ENCODE measurements around the gene BIRC3.

The BIRC3 gene

GRCh38 chr11:102317099-102317767, at the start of gene BIRC3:
Gene BIRC3 (plus strand): TSS chr11:102317484. CDS start chr11:102324510, 7,026 bp downstream.
- H3K27ac ChIP-seq: peak within 1 kb of the TSS; percentile 82
- peak; percentile 61 for TF ChIP-seq CTCF (conservative IDR thresholded peaks at IDR 0.05)

GRCh38 chr11:102267609-102268008, 49.7 kb upstream of the BIRC3 start:
- no peak for TF ChIP-seq CTCF (conservative IDR thresholded peaks at IDR 0.05)
- H3K27ac ChIP-seq: peak overlapping the region; percentile 60; the same call in 1 of the 2 replicates

GRCh38 chr11:102268083-102268984, 49.0 kb upstream of the BIRC3 start:
- peak overlapping the region; percentile 60 for H3K27ac ChIP-seq
- peak; percentile 78 for TF ChIP-seq CTCF (conservative IDR thresholded peaks at IDR 0.05)

- TF ChIP-seq CTCF (conservative IDR thresholded peaks at IDR 0.05): peak; percentile 55
- peak overlapping the region; percentile 60 for H3K27ac ChIP-seq
Observed at GRCh38 chr11:102268985-102269470, 48.3 kb upstream of the BIRC3 start.

- no peak for TF ChIP-seq CTCF (conservative IDR thresholded peaks at IDR 0.05)
- H3K27ac ChIP-seq: no peak overlapping the region; the same call in 1 of the 2 replicates
Observed at GRCh38 chr11:102269927-102270326, 47.4 kb upstream of the BIRC3 start.

- no peak overlapping the region for H3K27ac ChIP-seq
- no peak for TF ChIP-seq CTCF (conservative IDR thresholded peaks at IDR 0.05)
Observed at GRCh38 chr11:102272047-102272824, 45.0 kb upstream of the BIRC3 start.
